Measurements from ENCODE around the gene TTLL10. TPM values are rescaled to one million over a fixed set of nuclear protein-coding genes. Genes with fewer than 3 reads are reported as not detected.

Gene TTLL10
- total and polyA plus RNA-seq, 4 experiments from 2014 or later = 0.27 to 0.45 TPM; not detected in 2

DNA sequence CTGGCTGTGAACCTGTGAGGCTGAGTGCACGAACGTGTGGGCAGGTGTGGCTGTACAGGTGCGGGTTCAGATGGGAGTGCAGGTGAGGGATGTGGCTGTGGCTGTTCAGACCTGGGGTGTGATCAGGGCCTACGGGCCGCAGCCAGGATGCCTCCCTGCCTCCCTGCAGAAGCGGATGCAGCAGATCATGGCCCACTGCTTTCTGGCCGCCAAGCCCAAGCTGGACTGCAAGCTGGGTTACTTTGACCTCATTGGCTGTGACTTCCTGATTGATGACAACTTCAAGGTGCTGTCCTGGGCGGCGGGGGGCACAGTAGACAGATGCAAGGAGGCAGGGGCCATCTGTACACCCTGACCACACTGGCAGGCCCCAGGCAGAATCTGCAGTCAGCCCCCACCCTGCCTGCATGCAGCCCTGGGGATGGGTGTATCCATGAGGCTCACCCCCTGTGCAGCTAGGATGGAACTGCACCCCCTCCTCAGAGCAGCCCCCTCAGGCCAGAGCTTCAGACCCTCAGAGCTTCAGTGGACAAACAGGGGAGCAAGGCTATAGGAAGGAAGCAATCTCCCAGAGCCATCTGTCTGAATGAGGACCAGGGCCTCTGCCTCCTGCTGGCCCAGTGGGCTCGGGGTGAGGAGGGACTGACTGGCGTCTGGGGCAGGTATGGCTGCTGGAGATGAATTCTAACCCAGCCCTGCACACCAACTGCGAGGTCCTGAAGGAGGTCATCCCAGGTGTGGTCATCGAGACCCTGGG is 22.9 kb downstream of the TTLL10 start:
- ChIA-PET CTCF (ENCODE audit: partially characterized antibody) (no interaction called here), POLR2A (ENCODE audit: partially characterized antibody) (no interaction called here)
- H3K4me3 Mint-ChIP-seq = no peak overlapping the region
- H3K4me1 ChIP-seq (ENCODE audit: insufficient read depth, low read length) = peaks cover 7% of the 10 kb centered on the region
- no peaks in the 10 kb centered on the region for H3K36me3 Mint-ChIP-seq
- H3K4me1 Mint-ChIP-seq = peaks cover 0 to 5% (median 1%) of the 10 kb centered on the region in 4 donors
- H3K27me3 ChIP-seq (ENCODE audit: insufficient read depth, low read length) = no peaks in the 10 kb centered on the region
- DNase-seq = no peak
- no peak overlapping the region for H3K4me3 ChIP-seq (ENCODE audit: low read length in 2 of 2)
- intact Hi-C loops (cut with micrococcal nuclease) = no loop called here
- no peak overlapping the region for H3K27ac ChIP-seq (ENCODE audit: low read depth, low read length)
- no peaks in the 10 kb centered on the region for H3K36me3 ChIP-seq (ENCODE audit: insufficient read depth, low read length)
- H3K9me3 Mint-ChIP-seq = peaks cover 0 to 17% (median 5%) of the 10 kb centered on the region in 8 donors
- no peaks in the 10 kb centered on the region for H3K9me3 ChIP-seq (ENCODE audit: control insufficient read depth in 1 of 2, low read length in 2 of 2)
- peak overlapping the region in 3 of 7 donors; percentile 17 to 46 (median 35) for H3K27ac Mint-ChIP-seq
- H3K27me3 Mint-ChIP-seq = peaks cover 0 to 2% of the 10 kb centered on the region in 2 donors

DNA sequence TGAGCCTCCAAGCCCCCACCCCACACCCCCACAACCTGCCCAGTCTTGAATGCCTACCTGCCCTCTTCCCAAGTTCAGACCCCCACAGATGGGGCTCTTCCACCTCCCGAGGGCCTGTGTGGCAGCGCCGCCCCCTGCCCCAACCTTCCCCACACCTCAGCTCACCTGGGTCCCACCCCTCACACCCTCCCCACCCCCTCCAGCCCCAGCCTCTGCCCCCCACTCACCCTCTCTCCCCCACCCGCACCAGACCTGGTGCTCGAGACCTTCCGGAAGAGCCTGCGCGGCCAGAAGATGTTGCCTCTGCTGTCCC is 23.5 kb downstream of the TTLL10 start:
- Mint-ChIP-seq H3K9me3 (peaks cover 0 to 12% (median 3%) of the 10 kb centered on the region in 8 donors), H3K4me3 (no peak overlapping the region), H3K27me3 (no peaks in the 10 kb centered on the region), H3K4me1 (peaks cover 0 to 5% (median 1%) of the 10 kb centered on the region in 4 donors), H3K27ac (peak overlapping the region in 1 of 7 donors; percentile 35), H3K36me3 (no peaks in the 10 kb centered on the region)
- no peak overlapping the region for H3K27ac ChIP-seq (ENCODE audit: low read depth, low read length)
- no peaks in the 10 kb centered on the region for H3K36me3 ChIP-seq (ENCODE audit: insufficient read depth, low read length)
- no peak overlapping the region for H3K4me3 ChIP-seq (ENCODE audit: low read length in 2 of 2)
- H3K4me1 ChIP-seq (ENCODE audit: insufficient read depth, low read length) = peaks cover 7% of the 10 kb centered on the region
- intact Hi-C loops (cut with micrococcal nuclease) = no loop called here
- POLR2A ChIA-PET (ENCODE audit: partially characterized antibody) = no interaction called here
- CTCF ChIA-PET (ENCODE audit: partially characterized antibody) = no interaction called here
- no peak for DNase-seq
- no peaks in the 10 kb centered on the region for H3K9me3 ChIP-seq (ENCODE audit: control insufficient read depth in 1 of 2, low read length in 2 of 2)
- H3K27me3 ChIP-seq (ENCODE audit: insufficient read depth, low read length) = no peaks in the 10 kb centered on the region

DNA sequence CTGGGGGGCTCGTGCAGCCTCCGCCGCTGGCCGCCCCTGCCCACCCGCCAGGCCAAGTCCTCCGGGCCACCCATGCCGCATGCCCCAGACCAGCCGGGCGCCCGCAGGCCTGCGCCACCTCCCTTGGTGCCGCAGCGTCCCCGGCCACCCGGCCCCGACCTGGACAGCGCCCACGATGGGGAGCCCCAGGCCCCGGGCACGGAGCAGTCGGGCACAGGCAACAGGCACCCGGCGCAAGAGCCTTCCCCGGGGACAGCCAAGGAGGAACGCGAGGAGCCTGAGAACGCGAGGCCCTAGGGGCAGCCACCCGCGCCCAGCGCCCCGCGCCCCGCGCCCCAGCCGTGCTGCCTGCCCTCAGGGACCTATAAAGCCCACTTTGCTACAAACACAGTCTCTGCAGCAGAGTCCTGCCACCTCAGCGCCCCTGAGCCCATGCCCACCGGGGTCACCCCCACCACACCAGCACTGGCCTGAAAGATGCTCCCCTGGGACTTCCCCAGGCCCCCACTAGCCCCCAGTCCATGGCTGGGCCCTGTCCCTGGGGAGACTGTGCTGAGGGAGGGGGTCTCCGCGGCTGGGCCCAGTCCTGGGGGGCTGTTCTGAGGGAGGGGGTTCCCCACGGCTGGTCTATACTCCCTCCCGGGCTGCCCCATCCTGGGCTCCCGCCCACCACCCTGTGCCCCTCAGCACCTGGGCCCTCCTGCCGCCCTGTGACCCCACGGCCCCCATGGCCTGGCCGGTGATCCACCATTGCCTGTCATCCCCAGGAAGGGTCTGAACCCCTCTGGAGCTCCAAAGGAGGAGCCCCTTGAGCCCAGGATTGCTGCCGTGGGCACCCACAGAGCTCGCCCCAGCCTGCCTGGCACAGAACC is 24.1 kb downstream of the TTLL10 start:
- intact Hi-C loops (cut with micrococcal nuclease) = no loop called here
- Histone ChIP-seq H3K4me1 (ENCODE audit: insufficient read depth, low read length) (peaks cover 7% of the 10 kb centered on the region), H3K36me3 (ENCODE audit: insufficient read depth, low read length) (no peaks in the 10 kb centered on the region), H3K27me3 (ENCODE audit: insufficient read depth, low read length) (no peaks in the 10 kb centered on the region), H3K27ac (ENCODE audit: low read depth, low read length) (no peak overlapping the region), H3K9me3 (ENCODE audit: control insufficient read depth in 1 of 2, low read length in 2 of 2) (no peaks in the 10 kb centered on the region), H3K4me3 (ENCODE audit: low read length in 2 of 2) (no peak overlapping the region)
- DNase-seq = no peak
- H3K36me3 Mint-ChIP-seq = no peaks in the 10 kb centered on the region
- no peak overlapping the region for H3K4me3 Mint-ChIP-seq
- H3K27ac Mint-ChIP-seq = peak overlapping the region in 2 of 7 donors; percentile 48 to 66
- H3K27me3 Mint-ChIP-seq = no peaks in the 10 kb centered on the region
- peaks cover 0 to 12% (median 3%) of the 10 kb centered on the region in 8 donors for H3K9me3 Mint-ChIP-seq
- CTCF ChIA-PET (ENCODE audit: partially characterized antibody) = no interaction called here
- H3K4me1 Mint-ChIP-seq = peaks cover 0 to 5% (median 1%) of the 10 kb centered on the region in 4 donors
- POLR2A ChIA-PET (ENCODE audit: partially characterized antibody) = interaction anchor here (2.4 kb wide), 1 partner anchor 15 kb away, joined by 6 read pairs; no protein-coding TSS in a partner anchor

DNA sequence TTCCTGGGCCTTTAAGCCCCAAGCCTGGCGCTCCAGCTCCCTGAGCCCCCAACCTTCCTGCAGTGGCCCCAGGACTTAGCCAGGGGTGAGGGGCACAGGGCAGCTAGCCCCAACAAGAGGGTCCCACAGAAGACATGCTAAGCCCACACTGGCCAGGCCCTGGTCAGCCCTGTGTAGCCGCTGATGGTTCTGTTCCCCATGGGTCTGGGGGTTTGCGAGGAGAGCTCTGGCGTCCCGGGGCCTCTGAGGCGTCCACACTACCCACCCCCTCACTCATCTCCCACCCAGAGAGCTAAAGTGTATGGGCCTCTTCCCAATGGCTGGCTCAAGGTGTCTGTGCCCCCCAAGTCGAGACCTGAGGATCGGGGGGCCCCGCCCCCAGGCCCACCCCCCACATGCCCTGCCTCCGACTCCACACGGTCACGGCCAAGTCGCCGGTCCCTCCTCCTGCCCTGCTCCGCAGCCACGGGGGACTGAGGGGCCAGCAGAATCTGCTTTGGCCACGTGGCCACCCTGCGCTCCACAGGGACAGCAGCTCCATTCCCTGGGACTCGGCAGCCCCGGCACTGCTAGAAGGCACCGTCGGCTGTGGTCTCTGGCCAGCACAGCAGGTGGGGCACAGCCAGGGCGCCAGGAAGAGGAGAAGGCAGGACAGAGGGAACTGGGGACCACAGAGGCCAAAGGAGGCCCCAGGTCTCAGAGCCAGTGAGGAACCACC is 24.9 kb downstream of the TTLL10 start:
- no peaks in the 10 kb centered on the region for H3K27me3 ChIP-seq (ENCODE audit: insufficient read depth, low read length)
- H3K4me1 Mint-ChIP-seq = peaks cover 0 to 5% (median 1%) of the 10 kb centered on the region in 4 donors
- H3K27ac ChIP-seq (ENCODE audit: low read depth, low read length) = no peak overlapping the region
- no peaks in the 10 kb centered on the region for H3K27me3 Mint-ChIP-seq
- peak overlapping the region in 3 of 7 donors; percentile 17 to 66 (median 48) for H3K27ac Mint-ChIP-seq
- ChIA-PET CTCF (ENCODE audit: partially characterized antibody) (no interaction called here), POLR2A (ENCODE audit: partially characterized antibody) (interaction anchor here (2.4 kb wide), 1 partner anchor 14 kb away, joined by 6 read pairs; no protein-coding TSS in a partner anchor)
- H3K4me3 Mint-ChIP-seq = no peak overlapping the region
- no peaks in the 10 kb centered on the region for H3K36me3 Mint-ChIP-seq
- no peak overlapping the region for H3K4me3 ChIP-seq (ENCODE audit: low read length in 2 of 2)
- H3K36me3 ChIP-seq (ENCODE audit: insufficient read depth, low read length) = no peaks in the 10 kb centered on the region
- peak in 1 of 5 donors; percentile 28 for DNase-seq
- peaks cover 0 to 12% (median 3%) of the 10 kb centered on the region in 8 donors for H3K9me3 Mint-ChIP-seq
- intact Hi-C loops (cut with micrococcal nuclease) = no loop called here
- H3K4me1 ChIP-seq (ENCODE audit: insufficient read depth, low read length) = peaks cover 7% of the 10 kb centered on the region
- H3K9me3 ChIP-seq (ENCODE audit: control insufficient read depth in 1 of 2, low read length in 2 of 2) = no peaks in the 10 kb centered on the region

DNA sequence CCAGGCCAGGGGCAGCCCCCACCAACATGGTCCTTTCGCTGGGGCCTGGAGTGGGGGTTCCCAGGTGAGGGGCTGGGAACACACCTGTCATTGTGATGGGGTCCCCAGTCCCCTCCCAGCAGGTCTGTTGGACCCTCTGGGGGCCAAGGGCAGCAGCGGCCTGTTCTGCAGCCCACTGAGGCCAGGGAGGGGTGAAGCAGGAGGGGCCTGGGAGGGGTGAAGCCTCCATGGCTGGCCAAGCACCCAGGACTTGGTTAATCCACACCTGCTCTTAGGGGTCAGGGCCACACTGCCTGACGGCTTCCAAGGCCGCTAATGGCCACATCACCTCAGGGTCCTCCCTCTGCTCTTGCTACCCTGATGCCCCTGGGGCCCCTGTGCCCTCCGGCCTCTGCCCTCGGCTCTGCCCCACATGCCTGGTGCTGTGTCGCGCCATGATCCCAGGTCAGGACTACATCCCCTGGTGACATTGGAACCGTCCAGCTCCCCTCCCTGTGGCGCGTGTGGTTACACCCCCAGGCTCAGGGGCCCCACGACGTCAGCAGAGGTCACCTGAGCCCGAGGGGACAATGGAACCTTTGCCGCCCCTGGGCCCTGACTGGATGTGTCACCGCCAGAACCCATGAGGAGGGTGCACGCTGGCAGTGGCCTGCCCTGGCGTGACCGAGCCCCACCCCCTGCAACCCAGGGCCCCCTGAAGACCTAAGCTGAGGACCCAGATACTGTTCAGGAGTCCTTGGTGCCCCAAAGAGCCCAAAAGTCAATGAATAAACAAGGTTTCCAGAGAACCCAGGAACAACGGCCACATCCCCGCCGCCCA is 25.7 kb downstream of the TTLL10 start:
- peaks cover 0 to 5% (median 1%) of the 10 kb centered on the region in 4 donors for H3K4me1 Mint-ChIP-seq
- no peak overlapping the region for H3K4me3 ChIP-seq (ENCODE audit: low read length in 2 of 2)
- ChIA-PET POLR2A (ENCODE audit: partially characterized antibody) (interaction anchor here (0.9 to 2.4 kb wide), 2 partner anchors 9 to 14 kb away, joined by 4 to 6 read pairs; no protein-coding TSS in a partner anchor), CTCF (ENCODE audit: partially characterized antibody) (no interaction called here)
- no peaks in the 10 kb centered on the region for H3K27me3 ChIP-seq (ENCODE audit: insufficient read depth, low read length)
- H3K36me3 Mint-ChIP-seq = no peaks in the 10 kb centered on the region
- DNase-seq = no peak
- H3K36me3 ChIP-seq (ENCODE audit: insufficient read depth, low read length) = no peaks in the 10 kb centered on the region
- H3K27me3 Mint-ChIP-seq = no peaks in the 10 kb centered on the region
- H3K4me3 Mint-ChIP-seq = peak overlapping the region; percentile 54 to 69 (median 58)
- peak overlapping the region in 6 of 7 donors; percentile 79 to 89 (median 85) for H3K27ac Mint-ChIP-seq
- H3K27ac ChIP-seq (ENCODE audit: low read depth, low read length) = no peak overlapping the region
- H3K9me3 Mint-ChIP-seq = peaks cover 0 to 10% (median 3%) of the 10 kb centered on the region in 8 donors
- H3K4me1 ChIP-seq (ENCODE audit: insufficient read depth, low read length) = peaks cover 7% of the 10 kb centered on the region
- intact Hi-C loops (cut with micrococcal nuclease) = no loop called here
- H3K9me3 ChIP-seq (ENCODE audit: control insufficient read depth in 1 of 2, low read length in 2 of 2) = no peaks in the 10 kb centered on the region

DNA sequence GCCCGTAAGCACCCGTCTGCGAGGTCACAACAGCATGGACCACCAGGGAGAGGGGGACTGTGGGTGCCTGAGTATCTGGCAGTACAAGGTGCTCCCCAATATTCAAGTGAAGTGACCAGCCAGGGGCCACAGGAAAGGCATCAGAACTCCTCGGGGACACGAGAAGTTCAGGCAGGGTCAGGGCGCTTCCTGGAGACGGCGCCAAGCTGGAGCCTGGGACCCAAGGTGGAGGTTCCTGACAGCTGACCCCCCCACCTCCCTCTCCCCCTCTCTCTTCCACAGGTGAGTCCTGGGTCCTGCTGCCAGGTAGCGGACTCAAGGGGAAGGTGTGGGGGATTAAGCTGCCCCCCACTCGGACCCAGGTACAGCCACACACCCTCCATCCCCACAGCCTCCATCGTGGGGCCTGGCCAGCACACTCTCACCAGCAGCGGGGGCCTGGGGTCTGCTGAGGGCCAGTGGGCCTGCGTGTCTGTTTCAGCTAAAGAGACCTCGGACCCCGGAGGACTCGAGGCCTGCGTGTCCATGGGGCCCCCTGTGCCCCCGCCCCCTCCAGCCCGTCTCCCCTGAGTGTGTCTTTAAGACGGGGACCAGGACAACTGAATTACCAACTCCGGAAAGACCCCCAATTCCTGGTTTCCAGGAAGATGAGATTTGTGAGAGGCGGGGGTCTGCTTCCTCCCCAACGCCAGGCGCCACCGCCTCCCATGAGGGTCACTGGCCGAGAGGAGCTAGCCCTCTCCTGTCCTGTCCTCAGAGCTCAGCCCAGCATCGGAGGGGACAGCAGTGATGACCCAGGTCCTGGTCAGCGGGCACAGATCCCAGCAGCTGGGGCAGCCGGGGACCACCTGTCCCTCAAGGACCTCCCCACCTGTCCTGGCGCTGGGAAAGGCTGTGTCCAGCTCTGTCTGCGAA is 26.5 kb downstream of the TTLL10 start:
- H3K4me3 Mint-ChIP-seq = peak overlapping the region; percentile 54 to 69 (median 60)
- peak in 1 of 5 donors; percentile 42 for DNase-seq
- H3K4me1 Mint-ChIP-seq = peaks cover 0 to 5% (median 1%) of the 10 kb centered on the region in 4 donors
- POLR2A ChIA-PET (ENCODE audit: partially characterized antibody) = interaction anchor here (0.9 to 2.4 kb wide), 3 partner anchors 8 to 15 kb away, joined by 3 to 6 read pairs (median 4); no protein-coding TSS in a partner anchor
- Histone ChIP-seq H3K36me3 (ENCODE audit: insufficient read depth, low read length) (no peaks in the 10 kb centered on the region), H3K9me3 (ENCODE audit: control insufficient read depth in 1 of 2, low read length in 2 of 2) (no peaks in the 10 kb centered on the region), H3K27me3 (ENCODE audit: insufficient read depth, low read length) (no peaks in the 10 kb centered on the region), H3K27ac (ENCODE audit: low read depth, low read length) (peak overlapping the region; percentile 67), H3K4me3 (ENCODE audit: low read length in 2 of 2) (peak overlapping the region in 1 of 2 donors; percentile 6), H3K4me1 (ENCODE audit: insufficient read depth, low read length) (peaks cover 7% of the 10 kb centered on the region)
- H3K27me3 Mint-ChIP-seq = no peaks in the 10 kb centered on the region
- peak overlapping the region; percentile 83 to 89 (median 86) for H3K27ac Mint-ChIP-seq
- CTCF ChIA-PET (ENCODE audit: partially characterized antibody) = no interaction called here
- H3K36me3 Mint-ChIP-seq = no peaks in the 10 kb centered on the region
- intact Hi-C loops (cut with micrococcal nuclease) = no loop called here
- peaks cover 0 to 5% (median under 1%) of the 10 kb centered on the region in 8 donors for H3K9me3 Mint-ChIP-seq
